T1000 (cell line): Measurements from ENCODE around the gene FAM9A.
"Not testable (repeated sequence)": the region's sequence is repeated elsewhere in the genome, so short reads cannot be mapped to it uniquely, and the experiment has no call there.

Experiments used
- DNase-seq: peaks from one replicate; lab custom pipeline; 2025; ENCODE audit warnings: mixed read lengths; lab: John Stamatoyannopoulos, UW

The FAM9A gene

GRCh38 chrX:8803326-8803725 is 2.1 kb upstream of the FAM9A start:
- no peak for DNase-seq

- DNase-seq, result not testable (repeated sequence)
Observed at GRCh38 chrX:8800351-8800750, 832 bp downstream of the FAM9A start.

GRCh38 chrX:8799281-8799680 is 1.9 kb downstream of the FAM9A start:
- not testable (repeated sequence) for DNase-seq

GRCh38 chrX:8798702-8799101 is 2.5 kb downstream of the FAM9A start:
- DNase-seq, result not testable (repeated sequence)

- not testable (repeated sequence) for DNase-seq
Observed at GRCh38 chrX:8787119-8787518, 14.1 kb downstream of the FAM9A start.

- DNase-seq, result no peak
Observed at GRCh38 chrX:8784162-8784561, 17.0 kb downstream of the FAM9A start.

GRCh38 chrX:8783714-8784098 is 17.5 kb downstream of the FAM9A start:
- DNase-seq, result no peak

- DNase-seq, result no peak
Observed at GRCh38 chrX:8783097-8783713, 18.0 kb downstream of the FAM9A start.

- no peak for DNase-seq
Observed at GRCh38 chrX:8782595-8782994, 18.6 kb downstream of the FAM9A start.

- not testable (repeated sequence) for DNase-seq
Observed at GRCh38 chrX:8781921-8782320, 19.3 kb downstream of the FAM9A start.

- DNase-seq, result no peak
Observed at GRCh38 chrX:8773117-8773516, 28.1 kb downstream of the FAM9A start.

- no peak for DNase-seq
Observed at GRCh38 chrX:8760021-8760420, 41.2 kb downstream of the FAM9A start.

- not testable (repeated sequence) for DNase-seq
Observed at GRCh38 chrX:8758706-8759105, 42.5 kb downstream of the FAM9A start.

GRCh38 chrX:8757609-8758389 is 43.4 kb downstream of the FAM9A start:
- peak; percentile 36 for DNase-seq

- no peak for DNase-seq
Observed at GRCh38 chrX:8755813-8756212, 45.4 kb downstream of the FAM9A start.

GRCh38 chrX:8755116-8755515 is 46.1 kb downstream of the FAM9A start:
- no peak for DNase-seq

- no peak for DNase-seq
Observed at GRCh38 chrX:8749697-8750096, 51.5 kb downstream of the FAM9A start.

GRCh38 chrX:8748855-8749254 is 52.3 kb downstream of the FAM9A start:
- DNase-seq, result peak; percentile 1

- DNase-seq, result peak; percentile 29
Observed at GRCh38 chrX:8743126-8743732, 58.0 kb downstream of the FAM9A start.

GRCh38 chrX:8741981-8742380 is 59.2 kb downstream of the FAM9A start:
- DNase-seq, result no peak
